Dendritic cell treated with granulocyte-macrophage colony-stimulating factor and Interleukin-4, amounts not matched to agents 40 ng/mL and 50 ng/mL, for 4 days (primary cell): ENCODE measurements around the gene ZDHHC14.
A peak's percentile ranks its signal among the peaks of the same experiment; 100 is the strongest.
"Not testable (repeated sequence)": the region's sequence is repeated elsewhere in the genome, so short reads cannot be mapped to it uniquely, and the experiment has no call there.

Experiments used
- H3K27ac Mint-ChIP-seq: one replicate; pipeline ENCODE4 v1.8.0; 2022; ENCODE audit warnings: mild to moderate bottlenecking, mixed read lengths
- H3K27me3 Mint-ChIP-seq: one replicate; pipeline ENCODE4 v1.8.0; 2022; ENCODE audit warnings: mild to moderate bottlenecking, mixed read lengths
- H3K36me3 Mint-ChIP-seq: one replicate; pipeline ENCODE4 v1.8.0; 2022; ENCODE audit warnings: low read depth, mixed read lengths
- H3K4me1 Mint-ChIP-seq: one replicate; pipeline ENCODE4 v1.8.0; 2022; ENCODE audit warnings: low read depth, mixed read lengths
- H3K4me3 Mint-ChIP-seq: one replicate; pipeline ENCODE4 v1.8.0; 2022; ENCODE audit warnings: mild to moderate bottlenecking, moderate library complexity, mixed read lengths
- H3K9me3 Mint-ChIP-seq: one replicate; pipeline ENCODE4 v1.8.0; 2022; ENCODE audit warnings: mixed read lengths
- intact Hi-C: fragments of 100-400 bp; cut with micrococcal nuclease; formaldehyde crosslinking; loops from one replicate; pipeline ENCODE4 v1.15.0; 2022

ZDHHC14 gene

GRCh38 chr6:157385482-157385881, 4.5 kb downstream of the ZDHHC14 start:
- intact Hi-C loops = loop anchor here (10.0 kb wide), 1 partner anchor 279 kb away; no protein-coding TSS in a partner anchor
- Mint-ChIP-seq H3K9me3 (peaks cover 8% of the 10 kb centered on the region), H3K4me3 (no peak overlapping the region), H3K27ac (no peak overlapping the region), H3K27me3 (peaks cover 10% of the 10 kb centered on the region), H3K4me1 (peaks cover 18% of the 10 kb centered on the region), H3K36me3 (peaks cover 5% of the 10 kb centered on the region)

DNA sequence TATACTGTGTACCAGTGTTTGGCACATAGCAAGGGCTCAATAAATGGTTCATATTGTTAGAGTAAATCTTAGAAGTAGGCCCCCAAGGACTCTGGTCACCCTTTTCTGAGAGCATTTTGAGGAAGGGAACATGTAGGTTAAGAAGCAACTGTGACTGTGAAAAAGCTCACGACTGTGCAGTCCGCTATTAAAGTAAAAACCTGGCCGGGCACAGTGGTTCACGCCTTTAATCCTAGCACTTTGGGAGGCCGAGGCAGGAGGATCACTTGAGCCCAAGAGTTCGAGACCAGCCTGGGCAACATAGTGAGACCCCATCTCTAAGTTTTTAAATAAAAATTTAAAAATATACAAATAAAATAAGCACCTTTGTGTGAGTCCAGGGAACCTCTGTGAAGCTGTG, 5.0 kb downstream of the ZDHHC14 start:
- H3K9me3 Mint-ChIP-seq = peaks cover 14% of the 10 kb centered on the region
- peaks cover 8% of the 10 kb centered on the region for H3K36me3 Mint-ChIP-seq
- peaks cover 10% of the 10 kb centered on the region for H3K27me3 Mint-ChIP-seq
- H3K27ac Mint-ChIP-seq = no peak overlapping the region
- no peak overlapping the region for H3K4me3 Mint-ChIP-seq
- intact Hi-C loops = loop anchor here (10.0 kb wide), 1 partner anchor 279 kb away; no protein-coding TSS in a partner anchor
- peaks cover 18% of the 10 kb centered on the region for H3K4me1 Mint-ChIP-seq

DNA sequence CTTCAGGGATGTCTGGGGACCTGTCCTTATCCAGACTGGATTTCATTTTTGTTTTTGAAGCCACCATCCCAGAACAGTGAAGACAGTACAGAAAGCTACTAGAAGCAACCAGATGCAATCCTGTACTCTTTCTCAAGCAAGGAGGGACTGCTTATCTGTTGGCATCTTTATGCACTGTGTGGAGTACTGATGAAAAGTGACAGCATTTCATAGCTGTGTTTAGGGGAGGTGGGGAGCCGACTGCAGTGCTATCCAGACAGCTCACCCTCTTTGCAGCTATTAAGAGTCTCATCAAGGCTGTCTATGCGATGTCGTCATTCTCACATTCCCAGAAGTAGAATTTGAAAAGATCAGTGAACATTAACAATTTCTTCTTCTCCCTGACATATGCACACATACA, 5.5 kb downstream of the ZDHHC14 start:
- intact Hi-C loops = loop anchor here (10.0 kb wide), 1 partner anchor 278 kb away; no protein-coding TSS in a partner anchor
- Mint-ChIP-seq H3K27ac (no peak overlapping the region), H3K27me3 (peaks cover 10% of the 10 kb centered on the region), H3K36me3 (peaks cover 8% of the 10 kb centered on the region), H3K4me1 (peaks cover 18% of the 10 kb centered on the region), H3K4me3 (no peak overlapping the region), H3K9me3 (peaks cover 17% of the 10 kb centered on the region)

- Mint-ChIP-seq H3K36me3 (peaks cover 8% of the 10 kb centered on the region), H3K4me1 (peaks cover 16% of the 10 kb centered on the region)
These were observed 7.9 kb downstream of the ZDHHC14 start for GRCh38 chr6:157388924-157389323.

DNA sequence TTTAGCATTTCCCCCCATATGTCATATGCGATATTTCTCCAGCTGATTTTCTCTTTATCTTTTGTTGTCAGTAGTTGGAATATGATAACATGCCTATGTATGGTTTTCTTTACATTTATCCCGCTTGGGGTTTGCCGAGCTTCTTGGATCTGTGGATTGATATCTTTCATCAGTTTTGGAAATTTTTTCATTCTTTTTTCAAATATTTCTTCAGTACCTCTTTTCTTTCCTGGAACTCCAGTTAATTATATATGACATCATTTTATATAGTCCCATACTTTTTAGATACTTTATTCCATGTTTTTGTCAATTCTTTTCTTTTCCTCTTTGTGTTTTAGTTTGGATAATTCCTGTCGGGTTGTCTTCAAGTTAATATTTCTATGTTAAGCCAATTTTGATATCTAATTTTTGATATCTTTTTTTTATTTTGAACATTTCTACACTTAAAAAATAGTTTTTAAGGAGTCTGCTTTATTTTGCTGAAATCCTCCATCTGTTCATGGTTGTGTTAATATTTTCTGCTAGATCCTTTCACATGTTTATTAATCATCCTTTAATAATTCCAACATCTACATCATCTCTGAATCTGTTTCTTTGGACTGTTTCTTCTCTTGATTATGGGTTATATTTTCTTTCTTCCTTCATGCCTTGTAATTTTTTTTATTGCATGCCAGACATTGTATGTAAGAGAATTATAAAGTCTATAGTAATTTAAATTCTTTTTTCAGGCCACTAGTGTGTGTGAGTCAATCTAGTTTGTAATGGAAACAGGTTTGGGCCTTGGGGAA, 9.5 kb downstream of the ZDHHC14 start:
- no peaks in the 10 kb centered on the region for H3K27me3 Mint-ChIP-seq
- intact Hi-C loops = no loop called here
- H3K36me3 Mint-ChIP-seq = peaks cover 8% of the 10 kb centered on the region
- H3K27ac Mint-ChIP-seq = no peak overlapping the region
- H3K4me3 Mint-ChIP-seq = no peak overlapping the region
- H3K9me3 Mint-ChIP-seq = peaks cover 17% of the 10 kb centered on the region
- H3K4me1 Mint-ChIP-seq = peaks cover 24% of the 10 kb centered on the region

More at GRCh38 chr6:157388924-157389323, 7.9 kb downstream of the ZDHHC14 start:
- no peak overlapping the region for H3K4me3 Mint-ChIP-seq
- no peak overlapping the region for H3K27ac Mint-ChIP-seq
- H3K27me3 Mint-ChIP-seq = no peaks in the 10 kb centered on the region
- peaks cover 17% of the 10 kb centered on the region for H3K9me3 Mint-ChIP-seq
- intact Hi-C loops = loop anchor here (10.0 kb wide), 1 partner anchor 276 kb away; no protein-coding TSS in a partner anchor

DNA sequence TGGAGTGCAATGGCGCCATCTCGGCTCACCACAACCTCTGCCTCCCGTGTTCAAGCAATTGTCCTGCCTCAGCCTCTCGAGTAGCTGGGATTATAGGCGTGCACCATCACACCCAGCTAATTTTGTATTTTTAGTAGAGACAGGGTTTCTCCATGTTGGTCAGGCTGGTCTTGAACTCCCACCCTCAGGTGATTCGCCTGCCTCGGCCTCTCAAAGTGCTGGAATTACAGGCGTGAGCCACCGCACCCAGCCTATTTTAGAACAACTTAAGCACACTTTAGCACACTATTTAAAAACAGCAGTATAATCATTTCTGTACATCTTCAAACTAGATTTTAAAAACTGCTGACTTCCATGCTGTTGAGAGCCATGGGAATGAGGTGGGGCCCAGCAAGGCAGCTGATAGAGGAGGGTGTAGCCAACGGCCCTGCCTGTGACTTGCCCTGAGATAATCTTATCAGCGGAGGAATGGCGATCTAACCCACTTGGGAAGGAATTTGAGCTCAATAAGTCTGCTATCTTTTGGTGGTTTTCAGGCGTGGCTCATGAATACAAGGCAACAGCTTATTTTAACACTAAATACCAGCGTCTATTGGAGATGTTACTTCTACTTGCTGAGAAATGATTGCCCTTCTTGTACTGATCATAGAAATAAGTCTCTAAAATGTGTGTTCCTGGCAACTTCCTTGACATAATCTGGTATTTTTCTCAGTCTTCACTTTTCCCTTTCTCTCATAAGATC, 12.1 kb downstream of the ZDHHC14 start:
- Mint-ChIP-seq H3K9me3 (peaks cover 17% of the 10 kb centered on the region), H3K4me3 (peak overlapping the region; percentile 4), H3K27ac (peak overlapping the region; percentile 41), H3K36me3 (peaks cover 8% of the 10 kb centered on the region), H3K27me3 (peaks cover 3% of the 10 kb centered on the region), H3K4me1 (peaks cover 24% of the 10 kb centered on the region)
- intact Hi-C loops = no loop called here

- H3K9me3 Mint-ChIP-seq = peaks cover 17% of the 10 kb centered on the region
- peaks cover 3% of the 10 kb centered on the region for H3K27me3 Mint-ChIP-seq
- peaks cover 24% of the 10 kb centered on the region for H3K4me1 Mint-ChIP-seq
- intact Hi-C loops = no loop called here
- H3K27ac Mint-ChIP-seq = peak overlapping the region; percentile 41
- peaks cover 8% of the 10 kb centered on the region for H3K36me3 Mint-ChIP-seq
- H3K4me3 Mint-ChIP-seq = peak overlapping the region; percentile 4
These were observed 12.8 kb downstream of the ZDHHC14 start for GRCh38 chr6:157393669-157394327.

- Mint-ChIP-seq H3K4me1 (peaks cover 24% of the 10 kb centered on the region), H3K9me3 (peaks cover 11% of the 10 kb centered on the region)
- H3K4me3 Mint-ChIP-seq, H3K27me3 Mint-ChIP-seq, intact Hi-C loops, H3K36me3 Mint-ChIP-seq, H3K27ac Mint-ChIP-seq: not testable (repeated sequence)
These were observed 14.2 kb downstream of the ZDHHC14 start for GRCh38 chr6:157395199-157395598.

- peaks cover 3% of the 10 kb centered on the region for H3K27me3 Mint-ChIP-seq
These were observed 15.0 kb downstream of the ZDHHC14 start for GRCh38 chr6:157396026-157396425.

DNA sequence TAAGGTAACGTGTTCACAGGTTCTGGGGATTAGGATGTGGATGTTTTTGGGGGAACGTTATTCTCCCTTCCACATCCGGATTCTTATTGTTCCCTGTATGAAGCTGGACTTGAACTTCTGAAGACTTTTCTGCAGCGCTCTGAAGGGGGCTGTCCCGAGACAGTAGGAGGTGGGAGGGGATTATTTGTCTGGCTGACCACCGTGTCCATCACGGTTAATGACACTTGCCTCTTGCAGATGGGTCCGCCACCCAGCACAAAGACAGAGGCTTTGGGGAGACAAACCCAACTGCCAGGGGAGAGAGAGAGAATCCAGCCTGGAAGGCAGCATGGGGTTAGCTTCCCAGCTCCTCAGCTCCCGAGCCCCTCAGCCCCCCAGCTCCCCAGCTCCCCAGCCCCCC, 16.7 kb downstream of the ZDHHC14 start:
- Mint-ChIP-seq H3K27me3 (peaks cover 3% of the 10 kb centered on the region), H3K9me3 (no peaks in the 10 kb centered on the region), H3K27ac (no peak overlapping the region), H3K36me3 (no peaks in the 10 kb centered on the region), H3K4me3 (no peak overlapping the region), H3K4me1 (peaks cover 18% of the 10 kb centered on the region)
- intact Hi-C loops = no loop called here

More at GRCh38 chr6:157396026-157396425, 15.0 kb downstream of the ZDHHC14 start:
- H3K36me3 Mint-ChIP-seq = no peaks in the 10 kb centered on the region
- no peak overlapping the region for H3K4me3 Mint-ChIP-seq
- peaks cover 3% of the 10 kb centered on the region for H3K9me3 Mint-ChIP-seq
- intact Hi-C loops = no loop called here
- H3K4me1 Mint-ChIP-seq = peaks cover 24% of the 10 kb centered on the region
- H3K27ac Mint-ChIP-seq = no peak overlapping the region

GRCh38 chr6:157398151-157398550, 17.2 kb downstream of the ZDHHC14 start:
- H3K27me3 Mint-ChIP-seq = peaks cover 3% of the 10 kb centered on the region
- intact Hi-C loops = no loop called here

DNA sequence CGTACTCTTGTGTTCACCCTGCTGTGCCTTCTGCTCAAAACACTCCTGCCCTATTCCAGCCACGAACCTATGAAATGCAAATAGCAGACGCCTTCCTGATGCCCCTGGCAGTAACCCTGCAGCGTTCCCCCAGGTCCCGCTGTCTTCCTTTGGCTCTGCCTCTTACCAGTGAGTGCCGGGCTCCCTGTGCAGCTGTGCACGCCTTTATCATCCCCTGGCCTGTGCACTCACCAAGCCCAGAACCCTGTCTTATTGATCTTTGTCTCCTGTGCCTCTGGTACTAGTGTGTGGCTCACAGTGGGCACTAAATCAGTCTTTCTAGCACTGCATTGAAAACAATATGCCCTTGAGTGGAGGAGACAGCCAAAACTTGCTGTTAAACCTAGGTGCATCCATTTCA, 19.7 kb downstream of the ZDHHC14 start:
- no peaks in the 10 kb centered on the region for H3K9me3 Mint-ChIP-seq
- no peak overlapping the region for H3K4me3 Mint-ChIP-seq
- no peak overlapping the region for H3K27ac Mint-ChIP-seq

More at GRCh38 chr6:157398151-157398550, 17.2 kb downstream of the ZDHHC14 start:
- Mint-ChIP-seq H3K27ac (no peak overlapping the region), H3K4me3 (no peak overlapping the region), H3K36me3 (no peaks in the 10 kb centered on the region), H3K9me3 (no peaks in the 10 kb centered on the region), H3K4me1 (peaks cover 15% of the 10 kb centered on the region)

DNA sequence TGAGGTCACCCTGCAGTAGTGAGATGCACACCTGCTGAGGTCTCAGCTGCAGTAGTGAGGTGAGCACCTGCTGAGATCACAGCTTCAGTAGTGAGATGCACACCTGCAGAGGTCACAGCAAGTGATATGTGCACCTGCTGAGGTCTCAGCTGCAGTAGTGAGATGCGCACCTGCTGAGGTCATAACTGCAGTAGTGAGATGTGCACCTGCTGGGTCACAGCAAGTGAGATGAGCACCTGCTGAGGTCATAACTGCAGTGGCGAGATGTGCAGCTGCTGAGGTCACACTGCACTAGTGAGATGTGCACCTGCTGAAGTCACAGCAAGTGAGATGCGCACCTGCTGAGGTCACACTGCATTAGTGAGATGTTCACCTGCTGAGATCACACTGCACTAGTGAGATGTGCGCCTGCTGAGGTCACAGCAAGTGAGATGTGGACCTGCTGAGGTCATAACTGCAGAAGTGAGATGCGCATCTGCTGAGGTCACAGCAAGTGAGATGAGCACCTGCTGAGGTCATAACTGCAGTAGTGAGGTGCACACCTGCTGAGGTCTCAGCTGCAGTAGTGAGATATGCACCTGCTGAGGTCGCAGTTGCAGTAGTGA, 20.8 kb downstream of the ZDHHC14 start:
- no peak overlapping the region for H3K4me3 Mint-ChIP-seq
- intact Hi-C loops = no loop called here
- no peaks in the 10 kb centered on the region for H3K4me1 Mint-ChIP-seq
- peaks cover 3% of the 10 kb centered on the region for H3K27me3 Mint-ChIP-seq
- H3K27ac Mint-ChIP-seq = no peak overlapping the region
- H3K36me3 Mint-ChIP-seq = no peaks in the 10 kb centered on the region
- H3K9me3 Mint-ChIP-seq = no peaks in the 10 kb centered on the region

More for the DNA sequence above, 19.7 kb downstream of the ZDHHC14 start:
- Mint-ChIP-seq H3K4me1 (no peaks in the 10 kb centered on the region), H3K27me3 (peaks cover 3% of the 10 kb centered on the region), H3K36me3 (no peaks in the 10 kb centered on the region)
- intact Hi-C loops = no loop called here
